COLO668 (cell line): Measurements from ENCODE around the gene COPZ2.
A peak's percentile ranks its signal among the peaks of the same experiment; 100 is the strongest.
"Not testable (repeated sequence)": the region's sequence is repeated elsewhere in the genome, so short reads cannot be mapped to it uniquely, and the experiment has no call there.

Experiments used
- DNase-seq: peaks from one replicate; lab custom pipeline; 2025; ENCODE audit not compliant: unreplicated experiment; lab: John Stamatoyannopoulos, UW

The COPZ2 gene

GRCh38 chr17:48034734-48035133 is 2.9 kb downstream of the COPZ2 start:
- not testable (repeated sequence) for DNase-seq

- no peak for DNase-seq
Measured at GRCh38 chr17:48031966-48032365, 5.6 kb downstream of the COPZ2 start.

GRCh38 chr17:48030531-48030930 is 7.1 kb downstream of the COPZ2 start:
- DNase-seq: no peak

GRCh38 chr17:48028736-48029135 is 8.9 kb downstream of the COPZ2 start:
- no peak for DNase-seq

- no peak for DNase-seq
Measured at GRCh38 chr17:48027322-48027981, 10.1 kb downstream of the COPZ2 start.

- peak; percentile 87 for DNase-seq
Measured at GRCh38 chr17:48026502-48027321, 10.9 kb downstream of the COPZ2 start.

GRCh38 chr17:48025904-48026501 is 11.6 kb downstream of the COPZ2 start:
- no peak for DNase-seq

- peak; percentile 93 for DNase-seq
Measured at GRCh38 chr17:48025040-48025903, 12.3 kb downstream of the COPZ2 start.

- peak; percentile 54 for DNase-seq
Measured at GRCh38 chr17:48024149-48025039, 13.2 kb downstream of the COPZ2 start.

- DNase-seq: peak; percentile 74
Measured at GRCh38 chr17:48023400-48024148, 14.0 kb downstream of the COPZ2 start.

- DNase-seq: no peak
Measured at GRCh38 chr17:48022901-48023300, 14.7 kb downstream of the COPZ2 start.

GRCh38 chr17:48021934-48022333 is 15.7 kb downstream of the COPZ2 start:
- DNase-seq: no peak

GRCh38 chr17:48017817-48018158 is 19.8 kb downstream of the COPZ2 start:
- not testable (repeated sequence) for DNase-seq

- DNase-seq: no peak
Measured at GRCh38 chr17:48016112-48016511, 21.5 kb downstream of the COPZ2 start.

GRCh38 chr17:48014595-48015111 is 22.9 kb downstream of the COPZ2 start:
- no peak for DNase-seq

- DNase-seq: no peak
Measured at GRCh38 chr17:48013876-48014594, 23.6 kb downstream of the COPZ2 start.

- DNase-seq: no peak
Measured at GRCh38 chr17:48012654-48013053, 24.9 kb downstream of the COPZ2 start.

- DNase-seq: peak; percentile 81
Measured at GRCh38 chr17:48012151-48012520, 25.5 kb downstream of the COPZ2 start.
